GM18505 (cell line): ENCODE measurements around the gene ITPRID2.

Experiments
- ATAC-seq: cut with Tn5 transposase; IDR thresholded peaks from one replicate; pipeline ENCODE4 v1.9.1; 2021; ENCODE audit not compliant: unreplicated experiment
- POLR2A ChIP-seq: IDR thresholded peaks from 4 replicates; pipeline ENCODE4 v1.6.1; 2011; ENCODE audit warnings: borderline replicate concordance; ENCODE audit not compliant: insufficient read depth, insufficient read length; ENCODE audit errors: extremely low read depth

ITPRID2 gene

GRCh38 chr2:181891966-181892798, 652 bp downstream of the ITPRID2 start:
- peak; percentile 52 for ATAC-seq
- no peak for TF ChIP-seq POLR2A

GRCh38 chr2:181892799-181893435, 1.4 kb downstream of the ITPRID2 start:
- no peak for ATAC-seq

GRCh38 chr2:181894381-181894780, 2.9 kb downstream of the ITPRID2 start:
- no peak for TF ChIP-seq POLR2A
- ATAC-seq: no peak

More at GRCh38 chr2:181892799-181893435, 1.4 kb downstream of the ITPRID2 start:
- no peak for TF ChIP-seq POLR2A

- no peak for TF ChIP-seq POLR2A
- no peak for ATAC-seq
Measured at GRCh38 chr2:181895818-181896217, 4.3 kb downstream of the ITPRID2 start.

GRCh38 chr2:181896286-181896685, 4.8 kb downstream of the ITPRID2 start:
- no peak for TF ChIP-seq POLR2A

GRCh38 chr2:181900007-181900651, 8.6 kb downstream of the ITPRID2 start:
- no peak for ATAC-seq
- no peak for TF ChIP-seq POLR2A

More at GRCh38 chr2:181896286-181896685, 4.8 kb downstream of the ITPRID2 start:
- no peak for ATAC-seq

GRCh38 chr2:181902625-181903024, 11.1 kb downstream of the ITPRID2 start:
- no peak for TF ChIP-seq POLR2A
- no peak for ATAC-seq

GRCh38 chr2:181904022-181904632, 12.6 kb downstream of the ITPRID2 start:
- ATAC-seq: no peak
- no peak for TF ChIP-seq POLR2A

- no peak for ATAC-seq
- no peak for TF ChIP-seq POLR2A
Measured at GRCh38 chr2:181907057-181907456, 15.5 kb downstream of the ITPRID2 start.

- TF ChIP-seq POLR2A: no peak
- ATAC-seq: no peak
Measured at GRCh38 chr2:181907635-181908034, 16.1 kb downstream of the ITPRID2 start.

GRCh38 chr2:181910028-181910831, 18.7 kb downstream of the ITPRID2 start:
- no peak for TF ChIP-seq POLR2A
- no peak for ATAC-seq

GRCh38 chr2:181911830-181912229, 20.3 kb downstream of the ITPRID2 start:
- ATAC-seq: no peak

GRCh38 chr2:181915102-181915501, 23.6 kb downstream of the ITPRID2 start:
- TF ChIP-seq POLR2A: no peak
- ATAC-seq: no peak

More at GRCh38 chr2:181911830-181912229, 20.3 kb downstream of the ITPRID2 start:
- TF ChIP-seq POLR2A: no peak
